Left lung (tissue), 10 donors: ENCODE results near the gene CYFIP2. TPM values are rescaled to one million over a fixed set of nuclear protein-coding genes. Genes with fewer than 3 reads are reported as not detected.
"Not testable (repeated sequence)": the region's sequence is repeated elsewhere in the genome, so short reads cannot be mapped to it uniquely, and the experiment has no call there.

Experiments used
- ATAC-seq: fragments of 200-7000 bp; cut with Tn5 transposase; one replicate; pipeline ENCODE4 v1.9.1; 2020; ENCODE audit warnings: moderate library complexity
- DNase-seq, 4 donors: peaks; one replicate each; pipeline ENCODE4 v3.0.0-alpha.2; 2013 to 2020
- H3K27ac ChIP-seq, 2 donors: fragments of 200-600 bp; sonication (generic) in 1 of 2; one replicate each; pipeline versions ENCODE4 v1.5.0 to v1.8.0; 2020 to 2021
- H3K27me3 ChIP-seq, 2 donors: fragments of 200-600 bp; sonication (generic) in 1 of 2; one replicate each; pipeline versions ENCODE4 v1.5.0 to v1.8.0; 2020 to 2021
- H3K36me3 ChIP-seq, 2 donors: fragments of 200-600 bp; sonication (generic) in 1 of 2; one replicate each; pipeline versions ENCODE4 v1.5.0 to v1.8.0; 2020 to 2021
- H3K4me1 ChIP-seq, 2 donors: fragments of 200-600 bp; one replicate each; pipeline ENCODE4 v1.8.0; 2021
- H3K4me3 ChIP-seq, 2 donors: fragments of 200-600 bp; sonication (generic) in 1 of 2; one replicate each; pipeline versions ENCODE4 v1.5.0 to v1.8.0; 2020 to 2021; ENCODE audit warnings: mild to moderate bottlenecking in 1 of 2
- H3K9me3 ChIP-seq, 2 donors: fragments of 200-600 bp; sonication (generic) in 1 of 2; one replicate each; pipeline versions ENCODE4 v1.5.0 to v1.8.0; 2020 to 2021
- intact Hi-C, 2 donors: fragments of 100-400 bp; cut with DNase I; formaldehyde crosslinking; loops; one replicate each; pipeline versions ENCODE4 v1.11.2 to v1.14.2; 2022
- polyA plus RNA-seq, 6 donors: library from polyadenylated mRNA; unstranded; fragments of 120-200 nt; gene quantifications; one replicate each; pipeline ENCODE4 v1.2.1, GENCODE V29; 2013; ENCODE audit not compliant: insufficient read length in 6 of 6
- total RNA-seq, 2 donors: library from RNA; stranded (reverse); fragmentation: NEBNext Ultra II Directional; extraction: Animal tissue kit (Norgen Biotek cat#: 25700); gene quantifications; one replicate each; pipeline ENCODE4 v1.2.1, GENCODE V29; 2021
- TF ChIP-seq, protein P1 (sequence below), 2 donors: fragments of 200-600 bp; sonication (generic) in 1 of 2; IDR thresholded peaks; one replicate each; pipeline versions ENCODE4 v1.5.0 to v1.8.0; 2021; ENCODE audit warnings: antibody characterized with exemption in 2 of 2
- donor health status: DM: no; HTN: yes; CAD: no.
- donor health status: DM: no; HTN: no; CAD: no.

Gene CYFIP2
- total and polyA plus RNA-seq, 8 donors: 25.6 to 63.4 (median 31.2) TPM

DNA sequence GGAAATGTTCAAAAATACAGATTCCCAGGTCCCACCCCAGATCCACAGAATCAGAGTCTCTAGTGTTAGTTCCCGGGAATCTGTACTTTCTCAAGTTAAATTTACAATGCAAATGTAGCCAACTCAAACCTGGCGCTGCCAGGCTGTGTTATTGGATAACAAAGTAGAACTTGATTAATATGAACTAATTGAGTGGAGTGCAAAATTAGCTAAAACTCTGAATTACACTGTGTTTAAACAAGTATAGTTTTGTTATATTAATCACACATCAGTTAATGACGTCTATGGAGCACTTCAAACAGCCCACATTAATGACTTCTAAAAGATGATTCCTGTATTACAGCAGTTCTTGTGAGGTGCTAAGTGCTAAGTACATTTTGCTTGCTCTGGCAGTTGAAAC lies 32.4 kb upstream of the CYFIP2 start:
- no peak for ATAC-seq
- H3K36me3 ChIP-seq: no peaks in the 10 kb centered on the region
- H3K4me1 ChIP-seq: no peaks in the 10 kb centered on the region
- no peak for DNase-seq
- H3K27me3 ChIP-seq: no peaks in the 10 kb centered on the region
- H3K9me3 ChIP-seq: no peaks in the 10 kb centered on the region
- TF ChIP-seq, protein P1, sequence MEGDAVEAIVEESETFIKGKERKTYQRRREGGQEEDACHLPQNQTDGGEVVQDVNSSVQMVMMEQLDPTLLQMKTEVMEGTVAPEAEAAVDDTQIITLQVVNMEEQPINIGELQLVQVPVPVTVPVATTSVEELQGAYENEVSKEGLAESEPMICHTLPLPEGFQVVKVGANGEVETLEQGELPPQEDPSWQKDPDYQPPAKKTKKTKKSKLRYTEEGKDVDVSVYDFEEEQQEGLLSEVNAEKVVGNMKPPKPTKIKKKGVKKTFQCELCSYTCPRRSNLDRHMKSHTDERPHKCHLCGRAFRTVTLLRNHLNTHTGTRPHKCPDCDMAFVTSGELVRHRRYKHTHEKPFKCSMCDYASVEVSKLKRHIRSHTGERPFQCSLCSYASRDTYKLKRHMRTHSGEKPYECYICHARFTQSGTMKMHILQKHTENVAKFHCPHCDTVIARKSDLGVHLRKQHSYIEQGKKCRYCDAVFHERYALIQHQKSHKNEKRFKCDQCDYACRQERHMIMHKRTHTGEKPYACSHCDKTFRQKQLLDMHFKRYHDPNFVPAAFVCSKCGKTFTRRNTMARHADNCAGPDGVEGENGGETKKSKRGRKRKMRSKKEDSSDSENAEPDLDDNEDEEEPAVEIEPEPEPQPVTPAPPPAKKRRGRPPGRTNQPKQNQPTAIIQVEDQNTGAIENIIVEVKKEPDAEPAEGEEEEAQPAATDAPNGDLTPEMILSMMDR (IDR thresholded peaks at IDR 0.05): no peak
- no peak overlapping the region for H3K27ac ChIP-seq
- intact Hi-C loops: no loop called here
- no peak overlapping the region for H3K4me3 ChIP-seq

DNA sequence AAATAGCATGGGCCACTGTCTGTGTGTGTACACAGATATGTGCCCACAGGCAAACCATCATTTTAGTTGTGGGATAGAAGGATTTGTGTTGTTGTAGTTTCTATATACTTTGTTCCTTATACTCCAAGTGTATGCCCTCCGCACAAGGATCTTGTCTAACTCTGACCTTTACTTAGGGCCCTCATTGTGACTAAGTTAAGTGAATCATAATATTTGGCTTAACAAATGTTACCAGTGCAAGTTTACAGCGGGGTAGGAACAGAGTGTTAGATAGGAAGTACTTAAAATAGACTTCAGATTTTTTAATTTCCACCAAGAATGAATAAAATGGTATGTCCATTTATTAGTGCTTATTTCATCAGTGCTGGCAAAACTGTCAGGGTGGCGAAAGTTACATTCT lies 29.5 kb upstream of the CYFIP2 start:
- intact Hi-C loops: no loop called here
- no peak for DNase-seq
- H3K9me3 ChIP-seq: no peaks in the 10 kb centered on the region
- no peaks in the 10 kb centered on the region for H3K36me3 ChIP-seq
- ATAC-seq: no peak
- no peak overlapping the region for H3K4me3 ChIP-seq
- no peaks in the 10 kb centered on the region for H3K27me3 ChIP-seq
- H3K27ac ChIP-seq: no peak overlapping the region
- TF ChIP-seq, protein P1 (IDR thresholded peaks at IDR 0.05): no peak
- H3K4me1 ChIP-seq: no peaks in the 10 kb centered on the region

DNA sequence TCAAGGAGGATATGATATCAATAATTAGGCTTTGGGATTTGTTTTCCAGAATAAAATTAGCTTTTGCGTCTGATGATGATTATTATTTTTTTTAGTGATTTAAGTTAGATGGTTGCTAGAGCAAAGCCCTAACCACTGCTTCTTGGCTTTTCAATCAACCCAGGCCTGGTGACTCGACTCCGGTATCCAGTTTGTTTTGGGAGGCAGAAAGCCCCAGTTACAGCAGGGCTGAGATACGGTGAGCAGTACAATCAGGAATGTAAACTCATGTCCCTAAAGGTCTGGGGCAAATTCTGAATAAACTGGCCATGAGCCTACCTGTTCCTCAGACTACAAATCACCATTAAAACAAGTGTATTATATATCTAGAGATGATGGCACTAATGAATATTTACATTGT lies 24.4 kb upstream of the CYFIP2 start:
- H3K27ac ChIP-seq: no peak overlapping the region
- ATAC-seq: no peak
- intact Hi-C loops: no loop called here
- H3K36me3 ChIP-seq: no peaks in the 10 kb centered on the region
- no peak for DNase-seq
- H3K9me3 ChIP-seq: no peaks in the 10 kb centered on the region
- H3K27me3 ChIP-seq: no peaks in the 10 kb centered on the region
- no peaks in the 10 kb centered on the region for H3K4me1 ChIP-seq
- no peak overlapping the region for H3K4me3 ChIP-seq
- TF ChIP-seq, protein P1 (IDR thresholded peaks at IDR 0.05): no peak

DNA sequence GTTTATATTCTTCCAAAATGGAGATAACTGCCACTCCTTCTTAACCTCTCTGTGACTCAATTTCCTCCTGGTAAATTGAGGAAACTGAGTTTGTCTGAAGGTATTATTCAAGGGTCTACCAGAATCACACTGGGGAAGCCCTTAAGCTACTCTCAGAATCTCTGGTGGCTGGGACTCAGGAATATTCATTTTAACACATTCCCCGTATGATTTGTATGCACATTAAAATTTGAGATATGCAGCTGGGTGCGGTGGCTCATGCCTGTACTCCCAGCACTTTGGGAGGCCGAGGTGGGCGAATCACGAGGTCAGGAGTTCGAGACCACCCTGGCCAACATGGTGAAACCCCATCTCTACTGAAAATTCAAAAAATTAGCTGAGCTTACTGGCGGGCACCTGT lies 21.2 kb upstream of the CYFIP2 start:
- H3K36me3 ChIP-seq, H3K27ac ChIP-seq, intact Hi-C loops, H3K4me1 ChIP-seq, ATAC-seq, H3K4me3 ChIP-seq, H3K9me3 ChIP-seq, H3K27me3 ChIP-seq, DNase-seq: not testable (repeated sequence)

DNA sequence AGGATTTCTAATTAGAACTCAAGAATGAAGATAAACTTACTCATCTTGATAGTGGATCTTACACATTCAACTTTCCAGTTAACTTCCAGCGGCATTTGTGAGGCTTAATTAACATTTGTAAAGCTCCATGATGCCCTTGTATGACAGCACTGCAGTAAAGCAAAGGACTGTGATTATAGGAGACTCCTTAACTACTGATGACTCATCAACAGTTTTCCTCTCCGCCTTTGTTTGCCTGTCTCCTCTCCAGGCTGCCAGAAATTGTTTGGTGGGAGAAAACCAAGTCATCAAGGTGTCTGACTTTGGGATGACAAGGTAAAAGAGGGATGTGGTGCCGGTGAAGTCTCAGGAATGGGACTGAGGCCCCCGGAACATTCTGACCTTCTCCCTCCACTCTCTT lies 20.4 kb upstream of the CYFIP2 start:
- Histone ChIP-seq H3K36me3 (no peaks in the 10 kb centered on the region), H3K4me1 (no peaks in the 10 kb centered on the region), H3K27me3 (no peaks in the 10 kb centered on the region), H3K9me3 (no peaks in the 10 kb centered on the region), H3K27ac (no peak overlapping the region), H3K4me3 (no peak overlapping the region)
- TF ChIP-seq, protein P1 (IDR thresholded peaks at IDR 0.05): no peak
- intact Hi-C loops: no loop called here
- DNase-seq: no peak
- peak; percentile 33 for ATAC-seq

DNA sequence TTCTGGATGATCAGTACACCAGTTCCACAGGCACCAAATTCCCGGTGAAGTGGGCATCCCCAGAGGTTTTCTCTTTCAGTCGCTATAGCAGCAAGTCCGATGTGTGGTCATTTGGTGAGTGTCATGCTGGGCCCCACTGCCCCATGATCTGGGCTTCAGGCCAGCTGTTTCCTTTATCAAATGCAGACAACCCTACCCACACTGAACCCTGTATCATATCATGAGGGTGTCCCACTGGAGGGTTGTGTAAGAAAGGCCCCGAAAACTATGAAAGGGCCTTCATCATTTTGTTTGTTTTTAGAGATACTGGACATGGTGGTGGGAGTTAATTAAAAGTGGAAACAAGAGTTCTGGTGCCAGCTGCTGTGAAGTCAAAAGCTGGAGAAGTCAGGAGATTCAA lies 20.0 kb upstream of the CYFIP2 start:
- no peak overlapping the region for H3K27ac ChIP-seq
- ATAC-seq: no peak
- no peaks in the 10 kb centered on the region for H3K9me3 ChIP-seq
- H3K27me3 ChIP-seq: no peaks in the 10 kb centered on the region
- no peak overlapping the region for H3K4me3 ChIP-seq
- intact Hi-C loops: no loop called here
- H3K4me1 ChIP-seq: no peaks in the 10 kb centered on the region
- TF ChIP-seq, protein P1 (IDR thresholded peaks at IDR 0.05): no peak
- DNase-seq: no peak
- H3K36me3 ChIP-seq: no peaks in the 10 kb centered on the region
